OCI-LY7 (cell line): ENCODE measurements around the gene ALS2CL. TPM values are rescaled to one million over a fixed set of nuclear protein-coding genes. Genes with fewer than 3 reads are reported as not detected.

Experiments used
- BruUV-seq: library from RNA; stranded (reverse); fragments of 400-500 nt; replicated peaks from 2 replicates; lab custom pipeline; 2021; lab: Mats Ljungman, UMichigan
- CTCF ChIA-PET: fragments of 300-600 bp; sonication (Branson Sonifier 250); formaldehyde crosslinking; loops from one replicate; lab custom pipeline; 2022; ENCODE audit warnings: antibody characterized with exemption; ENCODE audit not compliant: unreplicated experiment; lab: Charles Lee
- POLR2A ChIA-PET: fragments of 300-600 bp; sonication (Branson Sonifier 250); formaldehyde crosslinking; loops from one replicate; lab custom pipeline; 2022; ENCODE audit warnings: antibody characterized with exemption; lab: Charles Lee
- DNase-seq: peaks from one replicate; pipeline ENCODE4 v3.0.0-alpha.2; 2015; ENCODE audit warnings: low spot score
- H2AFZ ChIP-seq: fragments of 200-600 bp; sonication (generic), shearing (Covaris generic); 2 replicates; pipeline ENCODE4 v1.6.1; 2014; ENCODE audit warnings: mild to moderate bottlenecking, antibody characterized with exemption, low read length, moderate library complexity
- H3K27ac ChIP-seq: fragments of 200-600 bp; sonication (generic); 2 replicates; pipeline ENCODE4 v1.5.1; 2014; ENCODE audit warnings: mixed run types, low read depth, mild to moderate bottlenecking, moderate library complexity, low read length, inconsistent platforms; ENCODE audit not compliant: poor library complexity, severe bottlenecking
- H3K36me3 ChIP-seq: fragments of 200-600 bp; sonication (generic); 2 replicates; pipeline ENCODE4 v1.6.1; 2014; ENCODE audit warnings: mild to moderate bottlenecking, antibody characterized with exemption, low read length, moderate library complexity, mixed read lengths; ENCODE audit not compliant: insufficient read depth
- H3K4me1 ChIP-seq: fragments of 200-600 bp; sonication (generic); 2 replicates; pipeline ENCODE4 v1.5.1; 2014; ENCODE audit warnings: mild to moderate bottlenecking, low read length; ENCODE audit not compliant: insufficient read depth, poor library complexity, severe bottlenecking
- H3K4me2 ChIP-seq: fragments of 200-600 bp; sonication (generic); 2 replicates; pipeline ENCODE4 v1.6.1; 2014; ENCODE audit warnings: mild to moderate bottlenecking, low read length
- H3K4me3 ChIP-seq: fragments of 200-600 bp; sonication (generic); 2 replicates; pipeline ENCODE4 v1.5.1; 2014; ENCODE audit warnings: mild to moderate bottlenecking, low read depth, low read length; ENCODE audit not compliant: poor library complexity, severe bottlenecking
- H3K79me2 ChIP-seq: fragments of 200-600 bp; sonication (generic); 2 replicates; pipeline ENCODE4 v1.6.1; 2016; ENCODE audit warnings: low read depth, mild to moderate bottlenecking, low read length, moderate library complexity, mixed read lengths; ENCODE audit not compliant: insufficient read depth
- H3K9me2 ChIP-seq: fragments of 200-600 bp; sonication (generic); 2 replicates; pipeline ENCODE4 v1.6.1; 2016; ENCODE audit warnings: mild to moderate bottlenecking, low read length, mixed read lengths; ENCODE audit not compliant: insufficient read depth
- H3K9me3 ChIP-seq: fragments of 200-600 bp; sonication (generic); 2 replicates; pipeline ENCODE4 v1.6.1; 2014; ENCODE audit warnings: mild to moderate bottlenecking, mixed run types, low read length, mixed read lengths
- H4K20me1 ChIP-seq: fragments of 200-600 bp; sonication (generic); 2 replicates; pipeline ENCODE4 v1.6.1; 2014; ENCODE audit warnings: mild to moderate bottlenecking, antibody characterized with exemption, low read length, moderate library complexity, mixed read lengths; ENCODE audit not compliant: insufficient read depth
- CTCF ChIP-seq: fragments of 200-600 bp; sonication (generic); conservative IDR thresholded peaks from 2 replicates; pipeline ENCODE4 v1.5.1; 2014; ENCODE audit warnings: mild to moderate bottlenecking, antibody characterized with exemption, low read length, moderate library complexity, mixed read lengths
- EZH2phosphoT487 ChIP-seq: fragments of 200-600 bp; sonication (generic); IDR thresholded peaks from 2 replicates; pipeline ENCODE4 v1.6.1; 2018; ENCODE audit warnings: low read depth, borderline replicate concordance, mild to moderate bottlenecking, mixed run types, antibody characterized with exemption, low read length, moderate library complexity, mixed read lengths
- intact Hi-C: fragments of 100-400 bp; cut with micrococcal nuclease; formaldehyde crosslinking; loops from one replicate; pipeline ENCODE4 v1.10.0; 2022; ENCODE audit not compliant: unreplicated experiment
- total RNA-seq, 2 experiments: library from RNA; depleted of rRNA in 1 of 2; stranded (reverse); fragments of >200 nt in 1 of 2; shearing (Covaris generic) in 1 of 2; gene quantifications; 2 replicates each; pipeline ENCODE4 v1.2.3, GENCODE V29; 2014 to 2022

The ALS2CL gene
- total RNA-seq, 2 experiments from 2014 or later, result 0.28 TPM; not detected in 1

GRCh38 chr3:46680298-46680826, 13.1 kb downstream of the ALS2CL start:
- POLR2A ChIA-PET, result no interaction called here
- Histone ChIP-seq H4K20me1 (no peaks in the 10 kb centered on the region), H3K4me3 (no peak overlapping the region), H3K27ac (no peak overlapping the region), H3K9me3 (no peaks in the 10 kb centered on the region), H3K9me2 (no peaks in the 10 kb centered on the region), H3K79me2 (no peaks in the 10 kb centered on the region), H3K4me1 (no peaks in the 10 kb centered on the region), H2AFZ (no peak overlapping the region), H3K4me2 (no peak overlapping the region), H3K36me3 (no peaks in the 10 kb centered on the region)
- no peak for TF ChIP-seq EZH2phosphoT487
- TF ChIP-seq CTCF, result no peak
- BruUV-seq, result no TSS peak
- DNase-seq, result no peak
- CTCF ChIA-PET, result no interaction called here
- intact Hi-C loops, result no loop called here

- no TSS peak for BruUV-seq
- no peak overlapping the region for H3K4me3 ChIP-seq
- H3K9me2 ChIP-seq, result no peaks in the 10 kb centered on the region
- POLR2A ChIA-PET, result no interaction called here
- H3K79me2 ChIP-seq, result no peaks in the 10 kb centered on the region
- DNase-seq, result no peak
- intact Hi-C loops, result no loop called here
- H3K4me1 ChIP-seq, result no peaks in the 10 kb centered on the region
- H3K4me2 ChIP-seq, result no peak overlapping the region
- no peaks in the 10 kb centered on the region for H3K36me3 ChIP-seq
- TF ChIP-seq CTCF, result no peak
- TF ChIP-seq EZH2phosphoT487, result no peak
- no peak overlapping the region for H3K27ac ChIP-seq
- no peak overlapping the region for H2AFZ ChIP-seq
- CTCF ChIA-PET, result no interaction called here
- no peaks in the 10 kb centered on the region for H3K9me3 ChIP-seq
- no peaks in the 10 kb centered on the region for H4K20me1 ChIP-seq
Measured at GRCh38 chr3:46679681-46680080, 13.8 kb downstream of the ALS2CL start.

DNA sequence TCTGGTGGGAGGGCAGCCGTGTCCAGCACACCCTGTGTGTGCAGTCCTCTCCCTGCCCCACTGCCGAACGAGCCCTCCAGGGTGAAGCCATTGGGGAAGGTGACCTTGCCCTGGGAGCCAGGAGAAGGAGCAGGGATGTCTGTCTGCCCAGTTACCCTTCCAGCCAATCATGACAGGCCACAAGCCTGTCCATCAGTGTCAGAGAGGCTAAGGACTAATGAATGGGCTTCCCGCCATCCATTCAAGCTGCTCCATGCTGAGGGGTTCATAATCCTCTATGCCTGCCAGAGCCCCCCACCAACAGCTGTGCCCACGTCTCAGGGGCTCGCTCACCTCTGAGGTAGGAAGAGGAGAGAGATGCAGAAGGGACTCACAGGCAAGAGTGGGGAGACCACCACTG, 15.2 kb downstream of the ALS2CL start:
- no peak overlapping the region for H3K27ac ChIP-seq
- no peaks in the 10 kb centered on the region for H3K4me1 ChIP-seq
- no peak overlapping the region for H3K4me3 ChIP-seq
- BruUV-seq, result no TSS peak
- POLR2A ChIA-PET, result no interaction called here
- no peaks in the 10 kb centered on the region for H3K79me2 ChIP-seq
- H3K4me2 ChIP-seq, result no peak overlapping the region
- no peaks in the 10 kb centered on the region for H3K36me3 ChIP-seq
- no peak for TF ChIP-seq EZH2phosphoT487
- no peak for TF ChIP-seq CTCF
- DNase-seq, result no peak
- no peaks in the 10 kb centered on the region for H4K20me1 ChIP-seq
- no peaks in the 10 kb centered on the region for H3K9me3 ChIP-seq
- H2AFZ ChIP-seq, result no peak overlapping the region
- intact Hi-C loops, result no loop called here
- CTCF ChIA-PET, result no interaction called here
- no peaks in the 10 kb centered on the region for H3K9me2 ChIP-seq
